Type B pancreatic cell (in vitro differentiated cells): ENCODE measurements around the gene PGP. TPM values are rescaled to one million over a fixed set of nuclear protein-coding genes. Genes with fewer than 3 reads are reported as not detected.
A peak's percentile ranks its signal among the peaks of the same experiment; 100 is the strongest.

Experiments used
- DNase-seq: peaks from one replicate; pipeline ENCODE4 v3.0.0; 2021; ENCODE audit warnings: mixed read lengths; ENCODE audit not compliant: unreplicated experiment; ENCODE audit errors: extremely low spot score
- H3K27ac Mint-ChIP-seq: 2 replicates; pipeline ENCODE4 v1.8.0; 2021; ENCODE audit warnings: mild to moderate bottlenecking, mixed read lengths
- H3K27me3 Mint-ChIP-seq: 2 replicates; pipeline ENCODE4 v1.8.0; 2021; ENCODE audit warnings: mixed read lengths
- H3K36me3 Mint-ChIP-seq: 2 replicates; pipeline ENCODE4 v1.8.0; 2021; ENCODE audit warnings: mixed read lengths
- H3K4me1 Mint-ChIP-seq: one replicate; pipeline ENCODE4 v1.8.0; 2021; ENCODE audit warnings: mixed read lengths; ENCODE audit not compliant: unreplicated experiment
- H3K4me3 Mint-ChIP-seq: 2 replicates; pipeline ENCODE4 v1.8.0; 2021; ENCODE audit warnings: mild to moderate bottlenecking, mixed read lengths
- H3K9me3 Mint-ChIP-seq: 2 replicates; pipeline ENCODE4 v1.8.0; 2021; ENCODE audit warnings: mixed read lengths
- total RNA-seq: library from RNA; stranded (reverse); gene quantifications from 2 replicates; pipeline ENCODE4 v1.2.1, GENCODE V29; 2021; ENCODE audit warnings: low replicate concordance
- TF ChIP-seq, protein P1 (sequence below): fragments of 200-600 bp; sonication (generic); conservative IDR thresholded peaks from 2 replicates; pipeline ENCODE4 v1.5.0; 2021; ENCODE audit warnings: antibody characterized with exemption, mild to moderate bottlenecking

PGP gene
- total RNA-seq, 1 donor from 2014 or later = 25.5 TPM

DNA sequence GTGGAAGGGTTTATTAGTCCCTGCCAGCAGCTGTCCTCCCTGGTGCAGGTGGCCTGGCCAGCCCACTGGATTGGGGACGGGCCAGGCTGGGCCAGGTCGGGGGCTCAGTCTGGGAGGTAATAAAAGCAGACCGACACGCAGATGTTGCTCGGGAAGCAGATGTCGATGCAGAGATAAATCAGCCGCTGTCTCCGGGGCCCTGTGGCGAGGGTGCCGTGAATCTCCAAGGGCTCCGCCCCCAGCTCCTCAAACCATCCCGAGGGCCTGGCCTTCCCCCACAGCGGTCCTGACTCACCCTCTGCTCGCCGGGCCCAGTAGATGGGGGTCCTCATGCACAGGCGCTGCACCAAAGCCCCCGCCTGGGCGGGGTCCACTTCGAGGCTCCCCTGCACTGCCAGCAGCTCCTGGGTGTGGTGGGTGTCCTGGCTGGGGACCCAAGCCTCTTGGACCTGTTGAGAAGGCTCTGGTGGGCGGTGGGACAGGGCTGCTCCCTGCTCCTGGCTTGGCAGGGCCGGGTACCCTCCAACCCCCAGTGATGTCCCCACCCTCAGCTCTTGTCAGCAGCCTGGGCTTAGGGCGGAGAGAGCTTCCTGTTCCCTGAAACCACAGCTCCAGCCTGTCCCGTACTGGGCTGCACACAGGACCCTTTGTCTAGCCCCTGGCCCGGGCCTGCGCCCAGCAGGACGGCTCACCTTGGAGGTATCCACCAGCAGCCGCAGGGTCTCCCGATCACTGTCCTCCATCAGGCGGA, 5.2 kb downstream of the PGP start:
- H3K27ac Mint-ChIP-seq = no peak overlapping the region
- no peak for DNase-seq
- TF ChIP-seq, protein P1, sequence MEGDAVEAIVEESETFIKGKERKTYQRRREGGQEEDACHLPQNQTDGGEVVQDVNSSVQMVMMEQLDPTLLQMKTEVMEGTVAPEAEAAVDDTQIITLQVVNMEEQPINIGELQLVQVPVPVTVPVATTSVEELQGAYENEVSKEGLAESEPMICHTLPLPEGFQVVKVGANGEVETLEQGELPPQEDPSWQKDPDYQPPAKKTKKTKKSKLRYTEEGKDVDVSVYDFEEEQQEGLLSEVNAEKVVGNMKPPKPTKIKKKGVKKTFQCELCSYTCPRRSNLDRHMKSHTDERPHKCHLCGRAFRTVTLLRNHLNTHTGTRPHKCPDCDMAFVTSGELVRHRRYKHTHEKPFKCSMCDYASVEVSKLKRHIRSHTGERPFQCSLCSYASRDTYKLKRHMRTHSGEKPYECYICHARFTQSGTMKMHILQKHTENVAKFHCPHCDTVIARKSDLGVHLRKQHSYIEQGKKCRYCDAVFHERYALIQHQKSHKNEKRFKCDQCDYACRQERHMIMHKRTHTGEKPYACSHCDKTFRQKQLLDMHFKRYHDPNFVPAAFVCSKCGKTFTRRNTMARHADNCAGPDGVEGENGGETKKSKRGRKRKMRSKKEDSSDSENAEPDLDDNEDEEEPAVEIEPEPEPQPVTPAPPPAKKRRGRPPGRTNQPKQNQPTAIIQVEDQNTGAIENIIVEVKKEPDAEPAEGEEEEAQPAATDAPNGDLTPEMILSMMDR = no peak

GRCh38 chr16:2208772-2209171, 5.9 kb downstream of the PGP start:
- Mint-ChIP-seq H3K4me1 (peaks cover 25% of the 10 kb centered on the region), H3K36me3 (peaks cover 4% of the 10 kb centered on the region), H3K27me3 (no peaks in the 10 kb centered on the region), H3K4me3 (no peak overlapping the region), H3K9me3 (no peaks in the 10 kb centered on the region), H3K27ac (no peak overlapping the region)
- DNase-seq = no peak
- TF ChIP-seq, protein P1 = no peak

More for the DNA sequence above, 5.2 kb downstream of the PGP start:
- Mint-ChIP-seq H3K9me3 (no peaks in the 10 kb centered on the region), H3K27me3 (no peaks in the 10 kb centered on the region), H3K4me1 (peaks cover 24% of the 10 kb centered on the region), H3K4me3 (no peak overlapping the region), H3K36me3 (peaks cover 4% of the 10 kb centered on the region)

DNA sequence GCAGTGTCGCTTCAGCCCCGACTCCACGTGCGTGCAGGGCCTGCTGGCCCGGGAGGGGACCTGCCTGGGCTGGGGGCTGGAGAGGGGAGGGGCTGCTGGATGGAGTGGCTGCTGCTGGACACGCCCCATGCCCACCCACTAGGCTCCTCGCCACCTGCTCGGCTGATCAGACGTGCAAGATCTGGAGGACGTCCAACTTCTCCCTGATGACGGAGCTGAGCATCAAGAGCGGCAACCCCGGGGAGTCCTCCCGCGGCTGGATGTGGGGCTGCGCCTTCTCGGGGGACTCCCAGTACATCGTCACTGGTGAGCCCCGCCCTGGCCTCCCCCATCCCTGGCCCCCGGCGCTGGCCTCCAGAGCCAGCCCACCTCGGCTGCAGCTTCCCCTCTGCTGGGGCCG, 6.3 kb downstream of the PGP start:
- Mint-ChIP-seq H3K4me1 (peaks cover 22% of the 10 kb centered on the region), H3K27me3 (no peaks in the 10 kb centered on the region), H3K4me3 (no peak overlapping the region), H3K9me3 (no peaks in the 10 kb centered on the region), H3K36me3 (peaks cover 4% of the 10 kb centered on the region), H3K27ac (no peak overlapping the region)
- TF ChIP-seq, protein P1 = no peak
- no peak for DNase-seq

DNA sequence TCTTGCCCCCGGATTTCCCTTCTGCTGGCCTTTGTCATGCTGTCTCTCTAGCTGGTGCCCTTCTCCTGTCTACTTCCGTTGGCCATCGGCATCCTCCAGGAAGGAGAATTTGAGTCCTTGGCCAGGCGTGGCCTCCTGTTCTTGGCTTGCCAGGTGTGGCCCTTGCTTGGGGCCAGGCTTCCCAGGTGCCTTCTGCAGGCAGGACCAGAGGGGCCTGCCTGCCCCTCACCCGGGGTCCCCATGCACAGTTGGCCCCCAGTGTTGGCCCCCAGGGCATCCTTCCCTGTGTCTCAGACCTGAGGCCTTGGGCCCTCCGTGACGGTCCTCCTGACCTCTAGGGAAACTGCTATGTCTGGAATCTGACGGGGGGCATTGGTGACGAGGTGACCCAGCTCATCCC, 6.8 kb downstream of the PGP start:
- H3K27ac Mint-ChIP-seq = no peak overlapping the region

DNA sequence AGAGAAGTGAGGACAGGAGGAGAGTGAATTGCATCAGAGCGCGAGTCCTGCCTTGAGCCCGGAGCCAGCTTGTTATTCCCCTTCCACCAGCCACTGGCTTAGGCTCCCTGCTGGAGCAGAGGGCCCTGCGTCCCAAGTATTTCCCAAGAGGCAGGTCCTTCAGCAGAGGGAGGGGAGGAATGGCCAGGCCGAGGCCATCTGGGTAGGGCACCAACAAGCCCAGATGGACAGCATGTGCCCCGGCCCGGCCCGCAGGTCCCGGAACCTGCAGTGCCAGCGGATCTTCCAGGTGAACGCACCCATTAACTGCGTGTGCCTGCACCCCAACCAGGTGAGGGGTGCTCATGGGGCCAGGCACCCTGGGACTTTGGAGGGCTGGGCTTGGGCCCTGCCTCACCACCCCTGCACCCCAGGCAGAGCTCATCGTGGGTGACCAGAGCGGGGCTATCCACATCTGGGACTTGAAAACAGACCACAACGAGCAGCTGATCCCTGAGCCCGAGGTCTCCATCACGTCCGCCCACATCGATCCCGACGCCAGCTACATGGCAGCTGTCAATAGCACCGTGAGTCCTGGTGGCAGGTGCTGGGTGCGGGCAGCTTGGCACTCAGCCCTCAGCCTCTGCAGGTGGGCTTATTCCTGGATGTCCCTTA, 7.7 kb downstream of the PGP start:
- H3K9me3 Mint-ChIP-seq = no peaks in the 10 kb centered on the region
- DNase-seq = no peak
- TF ChIP-seq, protein P1 = no peak
- peaks cover 6% of the 10 kb centered on the region for H3K27me3 Mint-ChIP-seq
- H3K27ac Mint-ChIP-seq = peak overlapping the region; percentile 78
- peak overlapping the region; percentile 85 for H3K4me3 Mint-ChIP-seq
- H3K36me3 Mint-ChIP-seq = peaks cover 4% of the 10 kb centered on the region
- peaks cover 17% of the 10 kb centered on the region for H3K4me1 Mint-ChIP-seq

More for the DNA sequence above, 6.8 kb downstream of the PGP start:
- Mint-ChIP-seq H3K4me1 (peaks cover 21% of the 10 kb centered on the region), H3K4me3 (peak overlapping the region; percentile 74), H3K36me3 (peaks cover 4% of the 10 kb centered on the region), H3K9me3 (no peaks in the 10 kb centered on the region), H3K27me3 (no peaks in the 10 kb centered on the region)
- TF ChIP-seq, protein P1 = no peak
- DNase-seq = no peak
